ENCODE data around the gene PEMT.

PEMT gene

GRCh38 chr17:17512866-17513265, 78.6 kb downstream of the PEMT start:
- DNase-seq, result no peak

GRCh38 chr17:17511881-17512858, 79.3 kb downstream of the PEMT start:
- DNase-seq, result no peak

GRCh38 chr17:17511293-17511741, 80.2 kb downstream of the PEMT start:
- no peak for DNase-seq

GRCh38 chr17:17510456-17511292, 80.8 kb downstream of the PEMT start:
- no peak for DNase-seq

GRCh38 chr17:17509601-17510425, 81.7 kb downstream of the PEMT start:
- DNase-seq, result no peak

- no peak for DNase-seq
Measured at GRCh38 chr17:17508646-17509591, 82.6 kb downstream of the PEMT start.

GRCh38 chr17:17508019-17508535, 83.4 kb downstream of the PEMT start:
- DNase-seq, result no peak

GRCh38 chr17:17507465-17508011, 84.0 kb downstream of the PEMT start:
- peak in 1 of 2 experiments; percentile 58 for DNase-seq

- DNase-seq, result peak; percentile 99
Measured at GRCh38 chr17:17506893-17507464, 84.5 kb downstream of the PEMT start.

- DNase-seq, result no peak
Measured at GRCh38 chr17:17506181-17506741, 85.2 kb downstream of the PEMT start.

- DNase-seq, result no peak
Measured at GRCh38 chr17:17505610-17506171, 85.8 kb downstream of the PEMT start.

- DNase-seq, result no peak
Measured at GRCh38 chr17:17505151-17505550, 86.4 kb downstream of the PEMT start.

GRCh38 chr17:17504341-17505140, 87.0 kb downstream of the PEMT start:
- DNase-seq, result no peak

- no peak for DNase-seq
Measured at GRCh38 chr17:17503566-17504130, 87.9 kb downstream of the PEMT start.

GRCh38 chr17:17502741-17503565, 88.6 kb downstream of the PEMT start:
- no peak for DNase-seq

GRCh38 chr17:17500999-17501605, 90.4 kb downstream of the PEMT start:
- no peak for DNase-seq

Data from SHP77 (cell line).